GM19239 (cell line): Measurements from ENCODE around the gene TNFRSF21.
A peak's percentile ranks its signal among the peaks of the same experiment; 100 is the strongest.
"Not testable (repeated sequence)": the region's sequence is repeated elsewhere in the genome, so short reads cannot be mapped to it uniquely, and the experiment has no call there.

Source experiments
- DNase-seq: peaks from one replicate; pipeline ENCODE4 v3.0.0; 2011; ENCODE audit warnings: low spot score; ENCODE audit not compliant: insufficient read length
- FAIRE-seq: peaks from 2 replicates; lab custom pipeline; 2011; peaks lifted over from hg19 to GRCh38; lab: Jason Lieb, UNC

Gene TNFRSF21

DNA sequence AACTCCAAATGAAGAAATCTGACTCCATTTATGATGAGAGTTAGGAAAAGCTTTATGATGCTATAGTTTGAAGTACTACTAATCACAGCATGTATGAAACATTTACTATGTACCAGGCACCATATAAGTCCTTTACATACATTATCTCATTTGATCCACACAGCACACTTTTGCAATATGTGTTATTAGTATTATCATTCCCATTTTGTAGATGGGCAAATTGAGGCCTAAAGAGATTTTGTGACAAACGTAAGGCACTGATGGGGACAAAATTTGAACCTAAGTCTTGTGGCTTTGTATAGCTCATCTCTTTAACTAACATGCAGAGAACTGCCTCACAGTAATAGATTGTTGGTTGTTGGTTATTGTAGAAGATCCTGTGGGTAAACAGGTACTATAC, 14.2 kb upstream of the TNFRSF21 start:
- DNase-seq (no peak), FAIRE-seq (no peak)

DNA sequence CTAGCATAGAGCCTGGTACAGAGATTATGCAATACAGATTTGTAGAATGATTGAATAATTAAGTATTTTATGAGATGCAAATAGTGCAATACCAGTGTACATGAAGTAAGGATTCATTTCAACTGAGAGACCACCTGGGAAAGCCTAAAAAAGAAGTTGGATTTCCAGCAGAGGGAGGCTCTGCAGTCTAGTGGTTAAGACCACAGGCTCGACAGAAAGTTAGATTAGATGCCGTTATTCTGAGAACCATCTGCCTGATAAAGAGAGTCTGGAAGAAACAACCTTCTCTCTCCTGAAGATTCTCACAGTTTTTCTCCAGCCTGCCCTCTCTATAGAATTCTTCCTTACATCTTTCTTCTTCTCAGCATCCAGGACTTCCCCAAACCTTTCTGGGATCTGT, 13.6 kb upstream of the TNFRSF21 start:
- FAIRE-seq (no peak), DNase-seq (no peak)

DNA sequence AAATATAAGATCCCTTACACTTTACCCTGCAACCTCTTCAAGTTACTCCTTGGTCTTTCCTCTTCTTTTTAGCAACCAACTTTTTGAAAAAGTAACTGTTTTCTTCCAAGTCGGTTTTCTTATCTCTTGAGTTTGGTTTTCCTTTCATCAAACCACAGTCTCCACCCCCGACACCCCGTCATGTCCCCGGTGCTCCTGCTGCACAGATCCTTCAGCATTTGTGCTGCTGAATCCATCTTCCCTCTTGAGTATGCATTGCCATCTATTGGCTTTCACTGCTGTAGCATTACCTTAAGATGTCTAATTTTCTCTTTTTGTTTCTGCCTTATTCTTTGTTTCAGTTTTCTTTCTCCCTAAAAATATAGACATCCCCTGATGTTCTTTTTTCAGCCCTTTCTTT, 11.9 kb upstream of the TNFRSF21 start:
- DNase-seq (no peak), FAIRE-seq (peak; percentile 26)

DNA sequence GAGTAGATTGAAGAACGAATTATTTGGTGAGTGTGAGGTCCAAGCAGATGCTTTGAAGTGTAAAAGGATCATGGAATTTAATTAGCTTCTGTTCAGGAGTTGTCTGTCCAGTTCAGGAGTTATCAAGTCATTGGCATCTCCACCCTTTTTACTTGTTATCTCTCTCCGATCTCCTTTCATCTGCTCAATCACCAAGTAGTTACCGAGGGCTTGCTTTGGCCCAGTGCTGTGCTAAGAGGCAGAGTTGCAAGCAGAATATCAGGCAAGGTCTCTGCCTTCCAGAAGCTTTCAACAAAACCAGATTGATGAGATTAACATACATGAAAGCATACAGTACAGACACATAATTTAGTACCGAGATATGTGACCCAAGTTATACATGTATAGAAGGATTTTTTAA, 10.2 kb upstream of the TNFRSF21 start:
- FAIRE-seq (no peak), DNase-seq (no peak)

DNA sequence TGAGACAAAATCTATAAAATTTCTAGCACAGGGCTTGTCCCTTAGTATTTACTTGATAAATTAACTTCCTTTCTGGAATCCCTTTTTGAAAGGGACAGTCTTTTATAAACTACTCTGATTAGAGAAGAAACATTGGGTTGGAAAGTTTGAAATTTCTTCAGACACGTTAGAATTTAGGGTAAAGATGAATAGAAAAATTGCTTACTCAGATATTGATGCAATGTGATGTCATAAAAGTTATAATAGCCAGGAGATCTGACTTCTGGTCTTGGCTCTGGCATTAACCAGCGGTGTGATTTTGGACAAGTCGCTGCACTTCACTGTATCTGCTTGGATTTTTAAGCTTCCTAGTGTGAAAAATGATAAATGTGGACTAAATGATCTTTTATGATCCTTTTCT, 9.7 kb upstream of the TNFRSF21 start:
- no peak for DNase-seq
- FAIRE-seq, result no peak

DNA sequence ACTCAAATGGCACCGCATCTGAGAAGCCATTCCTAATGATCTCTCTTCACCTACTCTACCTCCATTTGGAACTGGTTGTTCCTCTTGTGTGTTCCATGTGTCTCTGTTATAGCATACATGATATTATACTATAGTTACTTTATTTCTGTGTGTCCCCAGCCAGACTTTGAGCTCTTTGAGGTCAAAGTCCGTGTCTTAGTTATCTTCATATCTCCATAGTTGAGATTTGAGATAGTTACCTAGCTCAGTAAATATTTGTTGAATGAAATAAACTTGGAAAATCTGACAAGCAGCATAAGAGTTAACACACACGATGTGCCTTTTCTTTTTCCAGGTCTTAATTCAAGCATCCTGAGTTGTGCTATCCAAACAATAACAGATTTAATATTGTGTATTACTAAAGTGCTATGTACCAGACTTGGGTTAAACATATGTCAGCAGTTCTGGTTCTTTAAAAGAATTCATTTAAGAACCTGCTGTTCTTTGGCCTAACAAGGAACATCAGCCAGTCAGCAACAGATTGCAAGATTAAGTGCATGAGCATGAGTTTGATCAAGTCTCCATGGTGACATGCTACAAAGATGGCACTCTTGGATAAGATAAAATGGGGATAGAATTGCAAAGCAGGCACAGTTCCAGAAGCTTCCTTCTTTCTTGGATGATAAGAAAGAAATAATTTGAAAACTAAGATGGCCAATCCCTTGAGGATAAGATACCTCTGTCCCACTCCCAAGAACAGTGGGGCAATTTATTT, 8.7 kb upstream of the TNFRSF21 start:
- FAIRE-seq (no peak), DNase-seq (no peak)

DNA sequence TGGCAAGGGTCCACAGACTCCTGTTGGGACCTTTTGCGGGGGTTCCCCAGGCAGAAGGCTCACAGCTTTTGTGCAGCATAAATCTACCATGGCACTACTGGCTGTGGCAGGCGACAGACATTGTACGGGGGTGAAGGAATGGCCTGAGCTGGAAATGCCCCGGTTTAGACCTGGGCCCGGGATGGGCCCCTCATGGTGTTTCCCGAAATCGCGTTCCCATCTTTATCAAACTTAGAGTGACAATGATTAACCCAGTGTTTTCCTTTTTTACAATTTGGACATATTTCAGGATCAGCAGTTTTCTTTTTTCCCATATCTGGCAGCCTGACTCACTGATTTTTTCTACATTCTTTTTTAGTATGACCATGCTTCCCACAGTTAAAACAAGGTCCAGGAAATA, 5.5 kb upstream of the TNFRSF21 start:
- not testable (repeated sequence) for FAIRE-seq, DNase-seq

DNA sequence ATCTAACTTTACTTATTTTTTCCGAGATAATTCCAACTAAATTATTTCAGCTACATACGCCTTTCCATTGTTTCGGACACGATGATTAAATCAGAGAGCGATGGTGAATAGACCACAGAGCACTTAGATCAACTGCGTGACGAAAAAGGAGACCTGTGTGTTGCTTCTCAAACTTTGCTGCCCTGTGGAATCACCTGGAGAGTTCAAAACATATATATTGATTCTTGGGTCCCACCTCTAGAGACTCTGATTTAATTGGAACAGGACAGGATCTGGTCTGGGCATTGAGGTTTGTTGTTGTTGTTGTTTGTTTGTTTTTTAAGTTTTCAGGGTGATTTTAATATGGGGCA, 401 bp upstream of the TNFRSF21 start:
- FAIRE-seq (no peak), DNase-seq (no peak)

DNA sequence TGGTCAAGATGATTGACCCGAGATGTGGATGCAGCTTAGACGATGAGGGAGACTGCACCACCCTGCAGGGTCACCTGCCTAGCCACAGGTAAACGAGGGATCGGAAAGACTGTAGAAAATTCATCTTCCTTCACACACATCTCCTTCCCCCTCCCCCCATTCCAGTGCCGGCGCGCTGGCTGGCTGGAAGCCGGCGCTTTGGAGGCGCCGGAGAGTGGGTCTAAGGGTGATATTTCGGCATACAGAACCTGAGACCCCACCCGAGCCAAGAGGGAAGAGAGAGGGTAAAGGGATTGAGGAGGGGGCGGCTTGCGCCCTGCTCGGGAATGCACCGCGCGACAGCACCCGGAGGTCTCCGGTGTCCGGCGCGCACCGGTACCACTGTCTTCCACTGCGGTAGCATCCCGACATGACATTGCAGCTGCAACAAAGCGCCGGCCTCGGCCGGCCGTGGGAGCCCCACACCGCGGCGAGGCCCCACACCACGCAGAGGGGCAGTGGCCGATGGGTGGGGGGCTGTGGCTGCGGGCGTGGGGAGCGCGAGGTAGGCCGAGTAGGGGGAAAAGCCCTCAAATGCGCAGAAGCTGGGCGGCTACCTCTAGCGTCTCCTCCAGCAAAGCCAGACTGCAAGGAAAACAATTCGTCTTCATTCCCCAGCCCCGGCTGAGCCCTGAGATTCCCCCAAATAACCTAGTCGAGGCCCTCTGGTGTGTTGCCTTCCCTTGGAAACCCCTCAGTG, 984 bp downstream of the TNFRSF21 start:
- DNase-seq, result no peak
- no peak for FAIRE-seq

DNA sequence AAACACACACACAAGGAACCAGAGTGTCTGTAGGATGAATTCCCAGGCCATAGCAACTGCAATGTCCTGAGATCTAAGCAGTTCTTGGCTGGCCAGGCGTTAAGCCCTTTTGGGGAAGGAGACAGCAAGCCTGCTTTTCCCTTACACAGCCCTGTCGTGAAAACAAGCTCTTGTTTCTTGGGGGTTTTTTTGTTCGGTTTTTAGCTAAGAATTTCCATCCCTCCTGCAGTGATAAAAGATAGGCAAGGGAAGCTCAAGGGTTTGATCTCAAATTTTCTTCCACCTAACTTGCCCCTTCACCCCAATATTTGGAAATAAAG, 1.5 kb downstream of the TNFRSF21 start:
- DNase-seq, result no peak

DNA sequence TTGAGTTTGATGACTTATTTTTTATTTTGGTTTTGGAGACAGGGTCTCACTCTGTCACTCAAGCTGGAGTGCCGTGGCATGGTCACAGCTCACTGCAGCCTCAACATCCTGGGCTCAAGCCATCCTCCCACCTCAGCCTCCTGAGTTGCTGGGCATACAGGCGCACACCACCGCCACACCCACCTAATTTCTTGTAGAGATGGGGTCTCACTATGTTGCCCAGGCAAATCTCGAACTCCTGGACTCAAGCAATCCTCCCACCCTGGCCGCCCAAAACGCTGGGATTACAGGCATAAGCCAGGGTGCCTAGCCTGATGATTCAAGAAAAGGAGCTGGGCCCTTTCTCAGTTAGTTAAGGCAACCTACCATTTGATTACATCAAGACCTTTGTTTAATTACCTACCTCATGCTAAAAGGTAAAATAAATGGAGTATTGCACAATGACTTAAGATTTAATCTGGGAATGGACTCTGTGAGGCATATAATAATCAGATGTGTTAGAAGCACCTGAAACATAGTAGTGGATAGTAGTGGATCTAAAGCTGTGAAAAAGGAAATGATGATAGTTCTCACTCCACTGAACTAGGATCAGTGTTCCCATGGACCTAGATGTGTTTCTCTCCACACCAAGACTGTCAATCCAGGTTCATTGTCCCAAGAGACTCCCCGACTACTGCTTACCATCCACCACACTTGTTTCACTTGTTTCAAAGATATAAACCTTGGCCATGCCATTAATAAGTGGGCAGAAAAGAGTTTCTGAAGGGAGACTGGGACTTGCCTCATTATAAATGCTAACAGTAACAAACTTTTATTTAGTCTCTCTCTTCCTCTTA, 2.1 kb downstream of the TNFRSF21 start:
- FAIRE-seq, result no peak
- no peak for DNase-seq

More for the DNA sequence above, 1.5 kb downstream of the TNFRSF21 start:
- FAIRE-seq, result no peak

DNA sequence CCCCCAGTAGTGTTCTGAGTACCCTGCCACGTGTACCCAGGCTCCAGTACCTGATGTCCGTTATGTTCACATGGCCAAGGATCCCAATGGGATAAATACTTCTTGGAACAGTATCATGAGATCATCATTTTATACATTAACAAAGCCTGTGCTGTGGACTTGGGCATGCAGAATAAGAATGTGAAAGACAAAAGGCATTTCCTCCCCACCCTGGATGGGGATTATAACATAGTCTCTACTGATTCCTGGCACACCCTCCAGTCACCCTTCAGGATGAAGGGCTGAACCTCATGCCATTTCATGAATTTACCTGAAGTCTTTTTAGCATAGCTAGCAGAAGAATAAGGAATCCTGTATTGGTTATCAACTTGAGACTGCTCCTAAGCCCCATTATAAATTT, 2.8 kb downstream of the TNFRSF21 start:
- DNase-seq (no peak), FAIRE-seq (no peak)

DNA sequence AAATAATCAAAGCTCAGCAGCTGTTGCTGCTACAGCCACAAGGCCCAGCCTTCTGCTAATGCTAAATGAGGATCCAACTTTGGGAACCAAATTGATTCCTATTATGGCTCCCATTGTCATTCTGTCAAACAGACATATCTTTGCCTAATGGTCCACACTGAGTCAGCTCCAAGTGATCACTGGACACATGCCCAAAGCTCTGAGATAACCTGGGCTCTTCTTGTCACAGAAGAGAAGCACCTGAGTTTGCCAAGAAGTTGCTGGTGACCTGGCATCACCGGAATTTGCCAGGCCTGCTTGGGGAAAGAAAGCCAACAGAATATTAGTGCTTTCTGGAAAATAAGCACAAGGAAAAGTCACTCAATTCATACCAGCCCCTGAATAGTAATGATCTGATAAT, 5.8 kb downstream of the TNFRSF21 start:
- FAIRE-seq (no peak), DNase-seq (no peak)

DNA sequence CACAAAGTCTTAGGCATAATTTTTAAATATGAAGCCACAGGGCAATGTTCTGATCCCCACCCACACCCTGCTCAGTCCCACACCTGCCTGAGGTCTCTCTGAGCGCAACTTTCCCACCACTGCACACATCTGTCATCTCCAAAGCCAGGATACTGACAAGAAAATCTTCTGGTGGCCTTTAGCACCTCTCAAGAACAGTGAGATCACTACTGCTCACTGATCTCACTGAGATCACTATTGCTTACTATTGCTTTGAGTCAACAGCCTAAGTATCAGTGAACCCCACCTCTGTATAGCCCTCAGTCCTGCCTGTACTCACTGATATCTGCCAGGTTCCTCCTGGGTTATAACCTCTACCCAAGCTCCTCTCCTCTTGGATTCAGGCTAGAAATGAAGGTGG, 6.4 kb downstream of the TNFRSF21 start:
- FAIRE-seq (no peak), DNase-seq (no peak)

DNA sequence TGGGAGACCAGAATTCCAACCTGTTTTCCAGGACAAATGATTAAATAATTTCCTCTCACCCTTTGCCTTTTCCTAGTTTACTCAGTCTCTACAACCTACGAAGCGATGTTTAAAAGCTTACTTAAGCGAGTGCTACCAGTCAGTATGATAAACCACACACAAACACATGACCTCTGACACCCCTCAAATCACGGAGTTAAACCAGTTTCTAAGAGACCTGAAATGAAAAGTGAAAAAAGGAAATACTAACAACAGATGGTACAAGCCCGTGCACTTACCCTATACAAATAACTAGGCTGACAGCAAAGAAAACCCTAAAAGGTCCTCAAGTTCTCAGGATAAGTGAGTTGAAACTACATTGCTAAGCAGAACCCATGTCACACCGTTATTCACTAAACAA, 7.7 kb downstream of the TNFRSF21 start:
- no peak for FAIRE-seq
- no peak for DNase-seq

DNA sequence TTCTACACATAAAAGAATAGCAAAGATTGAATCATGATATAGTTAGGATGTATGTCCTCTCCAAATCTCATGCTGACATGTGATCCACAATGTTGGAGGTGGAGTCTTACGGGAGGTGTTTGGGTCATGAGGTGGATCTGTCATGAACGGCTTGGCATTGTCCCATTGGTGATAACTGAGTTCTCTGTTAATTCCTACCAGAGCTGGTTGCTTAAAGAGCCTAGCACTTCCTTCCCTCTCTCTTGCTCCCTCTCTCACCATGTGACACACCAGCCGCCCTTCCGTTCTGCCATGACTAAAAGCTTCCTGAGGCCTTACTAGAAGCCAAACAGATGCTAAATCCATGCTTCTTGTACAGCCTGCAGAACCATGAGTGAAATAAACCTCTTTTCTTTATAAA, 8.3 kb downstream of the TNFRSF21 start:
- FAIRE-seq (no peak), DNase-seq (no peak)

DNA sequence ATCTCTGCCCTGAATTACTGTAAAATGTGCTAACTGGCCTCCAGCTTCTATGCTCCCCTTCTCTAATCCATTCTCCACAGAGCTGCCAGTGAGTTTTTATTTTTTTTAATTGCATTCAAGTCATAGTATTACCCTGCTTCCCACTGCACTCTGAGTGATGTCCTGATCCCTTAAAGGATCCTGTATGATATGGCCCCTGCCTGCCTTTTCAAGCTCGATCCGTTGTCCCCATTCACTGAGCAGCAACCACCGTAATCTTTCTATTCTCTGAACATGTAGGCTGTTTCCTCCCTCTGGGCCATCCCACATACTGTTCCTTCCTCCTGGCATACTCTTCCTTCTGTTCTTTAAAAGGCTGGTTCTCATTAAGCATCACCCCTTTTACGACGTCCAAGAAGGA, 9.3 kb downstream of the TNFRSF21 start:
- FAIRE-seq (no peak), DNase-seq (no peak)

DNA sequence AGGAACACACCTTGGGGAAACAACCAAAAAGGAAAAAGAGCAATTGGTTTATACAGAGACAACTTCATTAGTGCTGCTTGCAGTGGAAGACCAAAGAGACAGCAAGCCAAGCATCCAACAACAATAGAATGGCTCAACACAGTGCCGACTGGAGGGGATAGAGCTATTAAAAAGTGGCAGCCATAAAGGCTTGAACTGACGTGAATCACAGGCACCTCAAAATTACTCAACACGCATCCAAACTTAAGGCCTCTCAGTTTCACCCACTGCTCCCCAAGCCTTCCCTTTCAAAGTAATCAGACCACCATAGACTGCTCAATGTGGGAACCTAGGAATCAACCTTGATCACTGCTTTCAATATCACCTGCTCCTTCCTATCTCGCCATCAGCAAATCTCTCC, 9.7 kb downstream of the TNFRSF21 start:
- FAIRE-seq (no peak), DNase-seq (no peak)

DNA sequence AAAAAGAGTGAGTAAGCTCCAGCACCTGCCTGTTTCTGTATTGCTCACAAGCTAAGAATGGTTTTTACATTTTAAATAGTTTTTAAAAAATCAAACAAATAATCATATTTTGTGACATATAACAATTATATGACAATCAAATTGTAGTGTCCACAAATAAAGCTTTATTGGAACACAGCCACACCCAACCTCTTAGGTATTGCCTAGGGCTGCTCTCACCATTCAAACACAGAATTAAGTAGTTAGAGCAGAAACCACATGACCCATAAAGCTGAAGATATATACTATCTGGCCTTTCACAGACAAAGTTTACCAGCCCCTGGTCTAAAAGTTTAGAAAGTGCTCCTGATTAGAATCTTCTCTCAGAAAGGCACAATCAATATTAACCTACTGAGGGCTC, 11.2 kb downstream of the TNFRSF21 start:
- no peak for FAIRE-seq
- DNase-seq, result no peak

DNA sequence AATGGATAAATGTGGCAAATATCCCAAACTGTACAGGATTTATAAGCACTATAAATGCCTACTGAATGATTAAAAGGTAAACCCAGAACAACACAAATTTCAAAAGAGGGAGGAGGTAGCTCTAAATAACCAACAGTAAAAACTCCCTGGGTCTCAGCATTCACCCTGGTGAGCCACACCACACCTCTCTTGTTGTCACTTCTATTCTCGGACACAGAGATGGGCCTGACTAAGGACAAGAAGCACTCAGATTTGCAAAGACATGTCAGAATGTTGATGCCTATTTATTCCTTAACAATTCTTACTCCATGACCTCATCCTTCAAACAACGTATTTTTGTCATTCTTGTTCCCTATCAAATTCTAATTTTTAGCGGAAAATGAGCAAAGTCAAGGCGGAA, 14.7 kb downstream of the TNFRSF21 start:
- FAIRE-seq (no peak), DNase-seq (no peak)

DNA sequence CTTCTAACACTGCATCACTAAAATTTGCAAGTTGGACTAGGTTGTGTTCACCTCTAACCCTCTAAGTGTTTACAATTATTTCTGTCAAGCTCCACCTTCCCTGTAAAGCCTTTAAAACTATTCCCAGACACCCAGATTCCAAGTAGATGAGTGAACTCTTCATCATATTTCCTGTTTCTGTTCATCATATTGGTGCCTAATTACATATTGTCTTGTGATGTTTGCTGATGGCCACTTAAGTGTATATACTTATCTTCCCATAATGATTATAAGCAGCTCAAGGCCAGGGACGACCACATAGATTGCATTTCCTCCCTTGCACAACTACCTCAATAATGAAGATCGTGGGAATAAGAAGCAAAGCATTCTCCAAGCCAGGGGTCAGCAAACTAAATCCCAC, 16.8 kb downstream of the TNFRSF21 start:
- FAIRE-seq (no peak), DNase-seq (no peak)
